ENCODE measurements around the gene RHBDL2. TPM values are rescaled to one million over a fixed set of nuclear protein-coding genes. Genes with fewer than 3 reads are reported as not detected.
A peak's percentile ranks its signal among the peaks of the same experiment; 100 is the strongest.
"Not testable (repeated sequence)": the region's sequence is repeated elsewhere in the genome, so short reads cannot be mapped to it uniquely, and the experiment has no call there.

Gene RHBDL2
- 1 to 10 TPM in 1 of 3 donors, under 1 TPM in 2; 0.34 to 2.3 (median 0.47) TPM for polyA plus RNA-seq

GRCh38 chr1:38941527-38942019 lies at the start of gene RHBDL2:
Gene RHBDL2, minus strand, starts transcription at chr1:38941830. Its CDS starts 22,618 bp downstream, at chr1:38919212.
- 34 to 50% (median 39%) methylated on average over 14 of the region's 14 CpGs for WGBS, 3 donors

GRCh38 chr1:38990738-38991637 lies 49.4 kb upstream of the RHBDL2 start, which contains the start of gene AKIRIN1:
Gene AKIRIN1, plus strand, starts transcription at chr1:38991276. Its CDS starts 105 bp downstream, at chr1:38991381.
- peak within 1 kb of the TSS; percentile 91 for H3K27ac ChIP-seq (ENCODE audit: low read depth, low read length)
- 0 to 1% (median 1%) methylated on average over 63 to 76 of the region's 76 CpGs for WGBS, 3 donors

More at GRCh38 chr1:38941527-38942019, at the start of gene RHBDL2:
- H3K27ac ChIP-seq (ENCODE audit: low read depth, low read length) = no peak within 1 kb of the TSS

GRCh38 chr1:38990386-38990737 lies 48.7 kb upstream of the RHBDL2 start:
- WGBS, 3 donors = 19 to 34% (median 33%) methylated on average over 5 of the region's 5 CpGs

GRCh38 chr1:38989979-38990378 lies 48.3 kb upstream of the RHBDL2 start:
- no peak overlapping the region for H3K27ac ChIP-seq (ENCODE audit: low read depth, low read length)
- 69 to 80% (median 72%) methylated on average over 2 of the region's 2 CpGs for WGBS, 3 donors

More at GRCh38 chr1:38990386-38990737, 48.7 kb upstream of the RHBDL2 start:
- no peak overlapping the region for H3K27ac ChIP-seq (ENCODE audit: low read depth, low read length)

GRCh38 chr1:38979380-38979779 lies 37.8 kb upstream of the RHBDL2 start:
- H3K27ac ChIP-seq (ENCODE audit: low read depth, low read length) = not testable (repeated sequence)
- WGBS, 3 donors = 13 to 64% (median 36%) methylated on average over 1 of the region's 1 CpG

GRCh38 chr1:38978245-38978542 lies 36.6 kb upstream of the RHBDL2 start:
- WGBS, 3 donors = 89 to 94% (median 93%) methylated on average over 6 of the region's 6 CpGs

GRCh38 chr1:38977399-38978244 lies 36.0 kb upstream of the RHBDL2 start:
- not testable (repeated sequence) for H3K27ac ChIP-seq (ENCODE audit: low read depth, low read length)
- 83 to 87% (median 84%) methylated on average over 12 of the region's 12 CpGs for WGBS, 3 donors

More at GRCh38 chr1:38978245-38978542, 36.6 kb upstream of the RHBDL2 start:
- not testable (repeated sequence) for H3K27ac ChIP-seq (ENCODE audit: low read depth, low read length)

GRCh38 chr1:38973659-38974437 lies 32.2 kb upstream of the RHBDL2 start:
- no peak overlapping the region for H3K27ac ChIP-seq (ENCODE audit: low read depth, low read length)
- WGBS, 3 donors = 79 to 85% (median 83%) methylated on average over 12 to 13 of the region's 13 CpGs

GRCh38 chr1:38973145-38973544 lies 31.5 kb upstream of the RHBDL2 start:
- WGBS, 3 donors = 63 to 67% (median 64%) methylated on average over 6 of the region's 6 CpGs
- not testable (repeated sequence) for H3K27ac ChIP-seq (ENCODE audit: low read depth, low read length)

GRCh38 chr1:38964140-38964548 lies 22.5 kb upstream of the RHBDL2 start:
- WGBS, 3 donors = 53 to 63% (median 59%) methylated on average over 3 of the region's 3 CpGs
- no peak overlapping the region for H3K27ac ChIP-seq (ENCODE audit: low read depth, low read length)

GRCh38 chr1:38962560-38962959 lies 20.9 kb upstream of the RHBDL2 start:
- 68 to 88% (median 68%) methylated on average over 7 of the region's 7 CpGs for WGBS, 3 donors
- no peak overlapping the region for H3K27ac ChIP-seq (ENCODE audit: low read depth, low read length)

- no peak overlapping the region for H3K27ac ChIP-seq (ENCODE audit: low read depth, low read length)
- 57 to 74% (median 58%) methylated on average over 3 of the region's 3 CpGs for WGBS, 3 donors
Measured at GRCh38 chr1:38962113-38962512, 20.5 kb upstream of the RHBDL2 start.

GRCh38 chr1:38958967-38959366 lies 17.3 kb upstream of the RHBDL2 start:
- WGBS, 3 donors = 94 to 96% (median 96%) methylated on average over 2 of the region's 2 CpGs
- H3K27ac ChIP-seq (ENCODE audit: low read depth, low read length) = no peak overlapping the region

- H3K27ac ChIP-seq (ENCODE audit: low read depth, low read length) = no peak overlapping the region
- WGBS, 3 donors = 30 to 42% (median 38%) methylated on average over 4 of the region's 4 CpGs
Measured at GRCh38 chr1:38953433-38953860, 11.8 kb upstream of the RHBDL2 start.

- WGBS, 3 donors = 51 to 65% (median 54%) methylated on average over 2 of the region's 2 CpGs
- no peak overlapping the region for H3K27ac ChIP-seq (ENCODE audit: low read depth, low read length)
Measured at GRCh38 chr1:38950553-38950952, 8.9 kb upstream of the RHBDL2 start.

GRCh38 chr1:38944547-38944946 lies 2.9 kb upstream of the RHBDL2 start:
- H3K27ac ChIP-seq (ENCODE audit: low read depth, low read length) = no peak overlapping the region
- 96 to 100% (median 97%) methylated on average over 4 of the region's 4 CpGs for WGBS, 3 donors

- 94 to 95% (median 95%) methylated on average over 10 of the region's 10 CpGs for WGBS, 3 donors
- H3K27ac ChIP-seq (ENCODE audit: low read depth, low read length) = no peak overlapping the region
Measured at GRCh38 chr1:38942664-38943428, 1.2 kb upstream of the RHBDL2 start.

All from adipose tissue (tissue), 3 donors.